ENCODE results near the gene MDN1. TPM values are rescaled to one million over a fixed set of nuclear protein-coding genes. Genes with fewer than 3 reads are reported as not detected.

The MDN1 gene
- total RNA-seq, 1 donor from 2014 or later, result 16.8 TPM

GRCh38 chr6:89769572-89769971 lies 50.0 kb downstream of the MDN1 start:
- FAIRE-seq (no peak), DNase-seq (ENCODE audit: low read depth) (no peak)
- Histone ChIP-seq H3K27me3 (ENCODE audit: control insufficient read depth, insufficient read depth, low read length) (no peaks in the 10 kb centered on the region), H3K4me3 (ENCODE audit: low read depth, low read length) (no peak overlapping the region), H3K36me3 (ENCODE audit: control insufficient read depth, insufficient read depth, low read length) (peaks cover 14% of the 10 kb centered on the region)
- TF ChIP-seq CTCF (IDR thresholded peaks at IDR 0.05; ENCODE audit: insufficient read depth, low read length, severe bottlenecking), result no peak

- Histone ChIP-seq H3K27me3 (ENCODE audit: control insufficient read depth, insufficient read depth, low read length) (no peaks in the 10 kb centered on the region), H3K4me3 (ENCODE audit: low read depth, low read length) (no peak overlapping the region), H3K36me3 (ENCODE audit: control insufficient read depth, insufficient read depth, low read length) (peaks cover 16% of the 10 kb centered on the region)
- DNase-seq (ENCODE audit: low read depth) (no peak), FAIRE-seq (no peak)
- TF ChIP-seq CTCF (IDR thresholded peaks at IDR 0.05; ENCODE audit: insufficient read depth, low read length, severe bottlenecking), result no peak
Observed at GRCh38 chr6:89768324-89768723, 51.3 kb downstream of the MDN1 start.

GRCh38 chr6:89763550-89763949 lies 56.0 kb downstream of the MDN1 start:
- no peak for FAIRE-seq
- DNase-seq (ENCODE audit: low read depth), result peak; percentile 26
- H3K36me3 ChIP-seq (ENCODE audit: control insufficient read depth, insufficient read depth, low read length), result peaks cover 7% of the 10 kb centered on the region

GRCh38 chr6:89758830-89759229 lies 60.8 kb downstream of the MDN1 start:
- FAIRE-seq, result peak; percentile 36
- Histone ChIP-seq H3K36me3 (ENCODE audit: control insufficient read depth, insufficient read depth, low read length) (peaks cover 10% of the 10 kb centered on the region), H3K27me3 (ENCODE audit: control insufficient read depth, insufficient read depth, low read length) (no peaks in the 10 kb centered on the region), H3K4me3 (ENCODE audit: low read depth, low read length) (no peak overlapping the region)
- DNase-seq (ENCODE audit: low read depth), result no peak
- TF ChIP-seq CTCF (IDR thresholded peaks at IDR 0.05; ENCODE audit: insufficient read depth, low read length, severe bottlenecking), result no peak

More at GRCh38 chr6:89763550-89763949, 56.0 kb downstream of the MDN1 start:
- TF ChIP-seq CTCF (IDR thresholded peaks at IDR 0.05; ENCODE audit: insufficient read depth, low read length, severe bottlenecking), result no peak
- no peaks in the 10 kb centered on the region for H3K27me3 ChIP-seq (ENCODE audit: control insufficient read depth, insufficient read depth, low read length)
- H3K4me3 ChIP-seq (ENCODE audit: low read depth, low read length), result no peak overlapping the region

- no peak for TF ChIP-seq CTCF (IDR thresholded peaks at IDR 0.05; ENCODE audit: insufficient read depth, low read length, severe bottlenecking)
- H3K27me3 ChIP-seq (ENCODE audit: control insufficient read depth, insufficient read depth, low read length), result no peaks in the 10 kb centered on the region
- FAIRE-seq (no peak), DNase-seq (ENCODE audit: low read depth) (no peak)
- H3K4me3 ChIP-seq (ENCODE audit: low read depth, low read length), result no peak overlapping the region
- peaks cover 8% of the 10 kb centered on the region for H3K36me3 ChIP-seq (ENCODE audit: control insufficient read depth, insufficient read depth, low read length)
Observed at GRCh38 chr6:89750338-89750737, 69.3 kb downstream of the MDN1 start.

- Histone ChIP-seq H3K27me3 (ENCODE audit: control insufficient read depth, insufficient read depth, low read length) (no peaks in the 10 kb centered on the region), H3K4me3 (ENCODE audit: low read depth, low read length) (no peak overlapping the region), H3K36me3 (ENCODE audit: control insufficient read depth, insufficient read depth, low read length) (peaks cover 8% of the 10 kb centered on the region)
- DNase-seq (ENCODE audit: low read depth) (no peak), FAIRE-seq (no peak)
- no peak for TF ChIP-seq CTCF (IDR thresholded peaks at IDR 0.05; ENCODE audit: insufficient read depth, low read length, severe bottlenecking)
Observed at GRCh38 chr6:89749918-89750317, 69.7 kb downstream of the MDN1 start.
